CD4-positive, alpha-beta T cell treated with Interleukin-12 subunit alpha and Interleukin-12 subunit beta, for 1 hour (primary cell): ENCODE data around the gene NNAT.
"Not testable (repeated sequence)": the region's sequence is repeated elsewhere in the genome, so short reads cannot be mapped to it uniquely, and the experiment has no call there.

ENCODE experiments used
- DNase-seq: peaks from one replicate; pipeline ENCODE4 v3.0.0-alpha.2; 2020

The NNAT gene

GRCh38 chr20:37521061-37521771 is at the start of gene NNAT:
Gene NNAT (plus strand): TSS chr20:37521250. CDS start chr20:37521332, 82 bp downstream.
- no peak for DNase-seq

GRCh38 chr20:37471741-37472235 is 49.3 kb upstream of the NNAT start:
- DNase-seq = no peak

GRCh38 chr20:37472435-37472834 is 48.6 kb upstream of the NNAT start:
- not testable (repeated sequence) for DNase-seq

GRCh38 chr20:37473249-37474000 is 47.6 kb upstream of the NNAT start:
- no peak for DNase-seq

GRCh38 chr20:37474386-37474785 is 46.7 kb upstream of the NNAT start:
- DNase-seq = no peak

GRCh38 chr20:37475252-37475651 is 45.8 kb upstream of the NNAT start:
- DNase-seq = no peak

- no peak for DNase-seq
Measured at GRCh38 chr20:37477041-37477440, 44.0 kb upstream of the NNAT start.

- DNase-seq = no peak
Measured at GRCh38 chr20:37479266-37479665, 41.8 kb upstream of the NNAT start.

- no peak for DNase-seq
Measured at GRCh38 chr20:37479925-37480691, 40.9 kb upstream of the NNAT start.

GRCh38 chr20:37480919-37481318 is 40.1 kb upstream of the NNAT start:
- no peak for DNase-seq

- no peak for DNase-seq
Measured at GRCh38 chr20:37481610-37482009, 39.4 kb upstream of the NNAT start.

GRCh38 chr20:37484331-37484730 is 36.7 kb upstream of the NNAT start:
- no peak for DNase-seq

- not testable (repeated sequence) for DNase-seq
Measured at GRCh38 chr20:37486209-37486608, 34.8 kb upstream of the NNAT start.

GRCh38 chr20:37490663-37491350 is 30.2 kb upstream of the NNAT start:
- DNase-seq = no peak

- no peak for DNase-seq
Measured at GRCh38 chr20:37492096-37492625, 28.9 kb upstream of the NNAT start.

GRCh38 chr20:37492945-37493344 is 28.1 kb upstream of the NNAT start:
- no peak for DNase-seq

GRCh38 chr20:37494301-37494700 is 26.7 kb upstream of the NNAT start:
- no peak for DNase-seq

GRCh38 chr20:37494796-37495195 is 26.3 kb upstream of the NNAT start:
- no peak for DNase-seq

GRCh38 chr20:37498066-37498665 is 22.9 kb upstream of the NNAT start:
- no peak for DNase-seq

GRCh38 chr20:37500311-37500710 is 20.7 kb upstream of the NNAT start:
- DNase-seq = no peak

GRCh38 chr20:37501940-37502339 is 19.1 kb upstream of the NNAT start:
- DNase-seq = no peak

GRCh38 chr20:37502654-37503053 is 18.4 kb upstream of the NNAT start:
- no peak for DNase-seq
